Measurements from ENCODE around the gene RBBP6. TPM values are rescaled to one million over a fixed set of nuclear protein-coding genes. Genes with fewer than 3 reads are reported as not detected.

Gene RBBP6
- total and polyA plus RNA-seq, 9 donors = 21.6 to 44.2 (median 35.3) TPM

DNA sequence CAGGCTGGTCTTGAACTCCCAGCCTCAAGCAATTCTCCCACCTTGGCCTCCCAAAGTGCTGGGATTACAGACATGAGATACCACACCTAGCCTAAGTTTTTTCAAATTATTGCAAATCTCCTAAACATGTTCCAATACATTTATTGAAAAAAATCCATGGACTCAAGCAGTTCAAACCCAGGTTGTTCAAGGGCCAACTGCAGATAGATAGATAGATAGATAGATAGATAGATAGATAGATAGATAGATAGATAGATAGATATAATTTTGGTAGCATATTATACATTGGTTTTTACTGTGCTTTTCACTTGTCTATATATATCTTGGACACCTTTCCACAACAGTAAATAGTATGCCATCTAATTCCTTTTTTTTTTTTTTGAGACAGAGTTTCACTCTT lies 20.9 kb upstream of the RBBP6 start:
- H3K4me1 ChIP-seq (ENCODE audit: control insufficient read depth, insufficient read depth, low read length) = no peaks in the 10 kb centered on the region
- no peaks in the 10 kb centered on the region for H3K36me3 ChIP-seq (ENCODE audit: control insufficient read depth, insufficient read depth, low read length)
- DNase-seq = no peak
- no peak overlapping the region for H3K27ac ChIP-seq (ENCODE audit: low read length)
- H3K9me3 ChIP-seq (replicated peaks; ENCODE audit: control insufficient read depth, low read depth, low read length) = no peaks in the 10 kb centered on the region
- H3K27me3 ChIP-seq (ENCODE audit: control insufficient read depth, insufficient read depth, low read length) = peaks cover 4% of the 10 kb centered on the region
- no peak overlapping the region for H3K4me3 ChIP-seq (ENCODE audit: low read length)

DNA sequence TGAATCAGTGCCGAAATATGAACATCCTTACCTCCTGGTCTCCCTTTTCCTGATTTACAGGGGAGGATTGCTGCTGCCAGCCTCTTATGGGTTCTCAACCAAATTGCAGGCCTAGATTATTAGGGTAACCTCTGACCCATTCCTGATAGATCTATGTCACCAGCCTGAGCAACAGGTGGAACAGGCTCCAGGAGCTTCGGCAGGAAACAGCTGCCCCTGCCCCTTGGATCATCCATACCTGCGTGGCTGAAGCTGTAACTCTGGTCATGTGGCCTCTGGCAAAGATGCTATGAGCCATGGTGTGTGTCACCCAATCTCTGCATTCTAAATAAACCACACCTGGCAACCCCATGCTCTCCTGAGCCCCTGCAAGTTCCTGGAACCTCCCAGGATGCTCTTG lies 18.4 kb upstream of the RBBP6 start:
- 77% methylated on average over 3 of the region's 3 CpGs for WGBS (ENCODE audit: insufficient coverage)
- H3K4me1 ChIP-seq (ENCODE audit: control insufficient read depth, insufficient read depth, low read length) = no peaks in the 10 kb centered on the region
- no peaks in the 10 kb centered on the region for H3K9me3 ChIP-seq (replicated peaks; ENCODE audit: control insufficient read depth, low read depth, low read length)
- DNase-seq = no peak
- no peaks in the 10 kb centered on the region for H3K36me3 ChIP-seq (ENCODE audit: control insufficient read depth, insufficient read depth, low read length)
- no peak overlapping the region for H3K27ac ChIP-seq (ENCODE audit: low read length)
- no peak overlapping the region for H3K4me3 ChIP-seq (ENCODE audit: low read length)
- peaks cover 4% of the 10 kb centered on the region for H3K27me3 ChIP-seq (ENCODE audit: control insufficient read depth, insufficient read depth, low read length)

DNA sequence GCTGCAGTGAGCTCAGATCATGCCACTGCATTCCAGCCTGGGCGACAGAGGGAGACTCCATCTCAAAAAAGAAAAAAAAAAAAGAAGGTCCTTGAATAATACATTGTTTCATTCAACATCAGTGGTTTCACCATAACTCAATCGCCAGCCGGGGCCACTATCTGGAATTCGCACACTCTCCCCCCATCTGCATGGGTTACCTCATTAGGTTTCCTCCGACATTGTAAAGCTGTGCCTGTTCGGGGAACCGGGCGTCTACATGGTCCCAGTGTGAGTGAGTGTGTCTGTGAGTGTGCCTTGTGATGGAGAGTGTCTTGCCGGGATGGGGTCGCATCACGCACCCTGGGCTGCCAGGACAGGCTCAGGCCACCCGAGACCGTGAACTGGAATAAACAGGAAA lies 16.6 kb upstream of the RBBP6 start:
- no peak for DNase-seq
- 69% methylated on average over 4 of the region's 13 CpGs for WGBS (ENCODE audit: insufficient coverage)

DNA sequence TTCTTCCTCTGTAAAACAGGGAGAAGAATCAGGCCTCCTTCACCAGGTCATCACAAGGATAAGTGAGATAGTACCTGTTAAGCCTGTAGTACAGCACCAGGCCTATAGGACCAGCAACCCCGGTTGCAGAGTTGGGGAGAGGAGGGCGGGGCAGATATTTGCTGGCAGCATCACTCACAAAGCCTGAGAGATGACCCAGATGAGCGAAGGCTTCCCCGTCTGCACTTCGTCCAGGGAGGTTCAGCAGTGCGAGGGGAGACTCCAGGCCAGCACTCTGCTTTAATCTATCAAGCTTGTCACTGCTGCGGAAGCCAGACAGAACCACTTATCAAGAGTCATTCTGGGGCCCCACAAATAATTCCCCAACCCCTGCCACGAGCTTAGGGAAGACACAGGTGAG lies 15.8 kb upstream of the RBBP6 start:
- 20% methylated on average over 7 of the region's 8 CpGs for whole genome bisulfite sequencing (ENCODE audit: insufficient coverage)
- Histone ChIP-seq H3K27ac (ENCODE audit: low read length) (no peak overlapping the region), H3K4me1 (ENCODE audit: control insufficient read depth, insufficient read depth, low read length) (no peaks in the 10 kb centered on the region), H3K36me3 (ENCODE audit: control insufficient read depth, insufficient read depth, low read length) (no peaks in the 10 kb centered on the region), H3K9me3 (replicated peaks; ENCODE audit: control insufficient read depth, low read depth, low read length) (no peaks in the 10 kb centered on the region), H3K4me3 (ENCODE audit: low read length) (no peak overlapping the region), H3K27me3 (ENCODE audit: control insufficient read depth, insufficient read depth, low read length) (peaks cover 2% of the 10 kb centered on the region)
- DNase-seq = no peak

More for the DNA sequence above, 16.6 kb upstream of the RBBP6 start:
- Histone ChIP-seq H3K36me3 (ENCODE audit: control insufficient read depth, insufficient read depth, low read length) (no peaks in the 10 kb centered on the region), H3K9me3 (replicated peaks; ENCODE audit: control insufficient read depth, low read depth, low read length) (no peaks in the 10 kb centered on the region), H3K4me3 (ENCODE audit: low read length) (no peak overlapping the region), H3K27ac (ENCODE audit: low read length) (no peak overlapping the region), H3K4me1 (ENCODE audit: control insufficient read depth, insufficient read depth, low read length) (no peaks in the 10 kb centered on the region), H3K27me3 (ENCODE audit: control insufficient read depth, insufficient read depth, low read length) (peaks cover 2% of the 10 kb centered on the region)

DNA sequence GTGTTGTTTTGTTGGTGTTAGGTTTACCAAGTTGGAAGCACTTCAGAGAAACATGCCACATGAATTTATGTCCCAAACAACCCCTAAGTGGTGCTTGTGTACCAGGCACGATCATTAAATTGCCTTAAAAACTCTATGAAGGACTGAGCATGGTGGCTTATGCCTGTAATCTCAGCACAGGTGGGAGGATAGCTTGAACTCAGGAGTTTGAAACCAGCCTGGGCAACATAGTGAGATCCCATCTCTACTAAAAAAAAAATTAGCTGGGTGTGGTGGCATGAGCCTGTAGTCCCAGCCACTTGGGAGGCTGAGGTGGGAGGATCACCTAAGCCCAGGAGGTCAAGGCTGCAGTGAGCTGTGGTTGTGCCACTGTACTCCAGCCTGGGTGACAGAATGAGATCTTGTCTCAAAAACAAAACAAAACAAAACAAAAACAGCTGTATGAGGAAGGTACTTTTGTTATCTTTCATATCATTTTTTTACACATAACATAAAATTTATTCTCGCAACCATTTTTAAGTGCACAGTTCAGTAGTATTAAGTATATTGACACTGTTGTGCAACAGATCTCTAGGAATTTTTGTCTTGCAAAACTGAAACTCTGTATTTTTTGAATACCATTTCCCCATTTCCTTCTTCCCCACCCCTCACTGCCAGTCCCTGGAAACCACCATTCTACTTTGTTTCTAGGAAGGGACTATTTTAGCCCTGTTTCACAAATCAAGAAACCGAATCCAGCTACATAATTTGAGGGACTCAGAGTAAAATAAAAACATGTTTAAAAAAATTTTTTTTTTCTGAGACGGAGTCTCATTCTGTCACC lies 14.3 kb upstream of the RBBP6 start:
- H3K9me3 ChIP-seq (replicated peaks; ENCODE audit: control insufficient read depth, low read depth, low read length) = no peaks in the 10 kb centered on the region
- H3K27me3 ChIP-seq (ENCODE audit: control insufficient read depth, insufficient read depth, low read length) = no peaks in the 10 kb centered on the region
- H3K4me1 ChIP-seq (ENCODE audit: control insufficient read depth, insufficient read depth, low read length) = no peaks in the 10 kb centered on the region
- no peaks in the 10 kb centered on the region for H3K36me3 ChIP-seq (ENCODE audit: control insufficient read depth, insufficient read depth, low read length)
- no peak overlapping the region for H3K4me3 ChIP-seq (ENCODE audit: low read length)
- H3K27ac ChIP-seq (ENCODE audit: low read length) = no peak overlapping the region
- WGBS (ENCODE audit: insufficient coverage) = 0% methylated on average over 1 of the region's 4 CpGs
- DNase-seq = peak; percentile 15

DNA sequence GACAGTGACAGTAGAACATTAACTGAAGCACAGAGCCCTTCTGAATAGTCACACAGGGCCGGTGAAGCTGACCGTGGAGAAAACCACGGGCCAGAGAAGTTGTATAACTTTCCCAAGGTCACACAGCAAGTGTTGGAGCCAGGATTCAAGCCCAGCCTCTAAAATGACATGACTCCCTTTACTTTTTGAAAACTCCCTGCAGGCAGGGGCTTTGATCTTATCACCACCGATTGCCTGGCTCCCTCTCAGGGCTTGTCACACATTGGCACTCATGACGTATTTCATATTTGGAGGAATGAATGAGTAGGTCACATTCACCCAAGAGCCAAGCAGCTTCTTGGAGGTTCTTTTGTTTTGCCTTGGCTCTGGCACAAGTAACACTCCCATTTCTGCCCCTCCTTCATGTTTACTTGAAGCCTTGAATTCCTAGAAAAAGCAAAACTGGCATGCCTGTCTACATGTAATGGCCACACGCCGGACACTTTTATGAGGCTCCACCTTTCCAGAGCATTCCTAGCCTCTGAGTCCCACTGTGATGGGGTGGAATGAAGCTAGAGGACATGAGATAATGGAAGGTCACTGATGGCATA lies 13.3 kb upstream of the RBBP6 start:
- H3K27me3 ChIP-seq (ENCODE audit: control insufficient read depth, insufficient read depth, low read length) = no peaks in the 10 kb centered on the region
- no peak overlapping the region for H3K27ac ChIP-seq (ENCODE audit: low read length)
- WGBS (ENCODE audit: insufficient coverage) = 68% methylated on average over 4 of the region's 7 CpGs
- no peak overlapping the region for H3K4me3 ChIP-seq (ENCODE audit: low read length)
- H3K36me3 ChIP-seq (ENCODE audit: control insufficient read depth, insufficient read depth, low read length) = no peaks in the 10 kb centered on the region
- DNase-seq = no peak
- no peaks in the 10 kb centered on the region for H3K9me3 ChIP-seq (replicated peaks; ENCODE audit: control insufficient read depth, low read depth, low read length)
- H3K4me1 ChIP-seq (ENCODE audit: control insufficient read depth, insufficient read depth, low read length) = no peaks in the 10 kb centered on the region

DNA sequence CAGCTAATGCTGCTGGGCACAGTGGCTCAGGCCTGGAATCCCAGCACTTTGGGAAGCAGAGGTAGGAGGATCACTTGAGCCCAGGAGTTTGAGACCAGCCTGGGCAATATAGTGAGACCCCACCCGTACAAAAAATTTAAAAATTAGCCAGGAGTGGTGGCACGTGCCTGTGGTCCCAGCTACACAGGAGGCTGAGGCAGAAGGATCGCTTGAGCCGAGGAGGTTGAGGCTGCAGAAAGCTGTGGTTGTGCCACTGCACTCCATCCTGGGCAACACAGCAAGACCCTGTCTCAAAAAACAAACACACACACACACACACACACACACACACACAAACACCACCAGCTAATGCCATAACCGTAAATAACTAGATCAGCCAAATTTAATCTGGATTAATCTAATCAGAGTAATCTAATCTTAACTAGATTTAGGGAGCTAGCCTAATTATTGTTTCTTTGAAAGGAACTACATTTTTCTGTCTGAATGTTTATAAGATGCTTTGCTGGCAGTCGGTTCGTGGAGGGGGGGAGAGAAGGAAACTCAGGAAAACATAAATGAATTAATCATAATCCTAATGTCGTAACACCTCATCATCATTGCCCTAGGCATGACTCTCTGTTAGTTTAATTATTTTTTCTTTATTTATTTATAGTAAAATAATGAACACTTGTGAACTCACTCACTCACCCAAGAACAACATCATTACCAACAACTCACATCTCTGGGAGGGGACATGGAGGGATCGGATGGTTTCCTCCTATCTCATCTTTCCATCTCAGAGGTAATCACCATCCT lies 12.5 kb upstream of the RBBP6 start:
- H3K27me3 ChIP-seq (ENCODE audit: control insufficient read depth, insufficient read depth, low read length) = no peaks in the 10 kb centered on the region
- no peak overlapping the region for H3K4me3 ChIP-seq (ENCODE audit: low read length)
- no peaks in the 10 kb centered on the region for H3K4me1 ChIP-seq (ENCODE audit: control insufficient read depth, insufficient read depth, low read length)
- WGBS (ENCODE audit: insufficient coverage) = 86% methylated on average over 4 of the region's 9 CpGs
- H3K9me3 ChIP-seq (replicated peaks; ENCODE audit: control insufficient read depth, low read depth, low read length) = no peaks in the 10 kb centered on the region
- no peak overlapping the region for H3K27ac ChIP-seq (ENCODE audit: low read length)
- no peaks in the 10 kb centered on the region for H3K36me3 ChIP-seq (ENCODE audit: control insufficient read depth, insufficient read depth, low read length)
- no peak for DNase-seq

DNA sequence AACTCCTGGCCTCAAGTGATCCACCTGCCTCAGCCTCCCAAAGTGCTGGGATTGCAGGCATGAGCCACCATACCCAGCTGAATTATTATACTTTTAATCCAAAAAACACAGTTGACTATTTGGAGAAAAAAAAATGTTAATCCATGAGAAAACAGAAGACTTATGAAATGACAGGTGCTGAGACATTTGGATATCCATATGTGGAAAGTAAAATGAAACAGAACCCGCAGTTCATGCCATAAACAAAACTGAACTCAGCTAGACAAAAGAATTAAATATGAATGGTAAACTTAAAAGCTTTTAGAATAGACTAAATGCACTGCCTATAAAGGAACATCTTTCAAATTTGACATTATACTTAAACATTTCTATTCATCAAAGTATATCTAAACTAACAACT lies 8.2 kb upstream of the RBBP6 start:
- Histone ChIP-seq H3K27ac (ENCODE audit: low read length) (no peak overlapping the region), H3K4me3 (ENCODE audit: low read length) (no peak overlapping the region), H3K27me3 (ENCODE audit: control insufficient read depth, insufficient read depth, low read length) (no peaks in the 10 kb centered on the region), H3K36me3 (ENCODE audit: control insufficient read depth, insufficient read depth, low read length) (no peaks in the 10 kb centered on the region), H3K9me3 (replicated peaks; ENCODE audit: control insufficient read depth, low read depth, low read length) (no peaks in the 10 kb centered on the region), H3K4me1 (ENCODE audit: control insufficient read depth, insufficient read depth, low read length) (no peaks in the 10 kb centered on the region)
- no peak for DNase-seq
- WGBS (ENCODE audit: insufficient coverage) = no CpG with 5 or more reads among the region's 1 CpG

DNA sequence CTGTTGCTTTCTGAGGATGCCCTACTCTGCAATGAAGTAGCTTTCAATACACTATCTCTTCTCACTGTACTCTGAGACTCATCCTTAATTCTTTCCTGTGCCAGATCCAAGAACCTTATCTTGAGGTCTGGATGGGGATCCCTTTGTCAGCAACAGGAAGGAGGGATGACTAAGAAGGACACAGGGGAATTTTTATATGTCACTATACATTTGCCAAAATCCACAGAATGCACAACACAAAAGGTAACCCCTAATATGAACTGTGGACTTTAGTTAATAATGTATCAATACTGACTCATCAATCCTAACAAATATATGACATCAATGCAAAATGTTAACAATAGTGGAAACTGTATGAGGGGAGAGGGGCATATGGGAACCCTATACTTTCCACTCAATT lies 4.7 kb upstream of the RBBP6 start:
- H3K4me1 ChIP-seq (ENCODE audit: control insufficient read depth, insufficient read depth, low read length) = peaks cover 6% of the 10 kb centered on the region
- H3K36me3 ChIP-seq (ENCODE audit: control insufficient read depth, insufficient read depth, low read length) = no peaks in the 10 kb centered on the region
- no peak overlapping the region for H3K27ac ChIP-seq (ENCODE audit: low read length)
- H3K9me3 ChIP-seq (replicated peaks; ENCODE audit: control insufficient read depth, low read depth, low read length) = no peaks in the 10 kb centered on the region
- H3K4me3 ChIP-seq (ENCODE audit: low read length) = no peak overlapping the region
- no peaks in the 10 kb centered on the region for H3K27me3 ChIP-seq (ENCODE audit: control insufficient read depth, insufficient read depth, low read length)
- no peak for DNase-seq

DNA sequence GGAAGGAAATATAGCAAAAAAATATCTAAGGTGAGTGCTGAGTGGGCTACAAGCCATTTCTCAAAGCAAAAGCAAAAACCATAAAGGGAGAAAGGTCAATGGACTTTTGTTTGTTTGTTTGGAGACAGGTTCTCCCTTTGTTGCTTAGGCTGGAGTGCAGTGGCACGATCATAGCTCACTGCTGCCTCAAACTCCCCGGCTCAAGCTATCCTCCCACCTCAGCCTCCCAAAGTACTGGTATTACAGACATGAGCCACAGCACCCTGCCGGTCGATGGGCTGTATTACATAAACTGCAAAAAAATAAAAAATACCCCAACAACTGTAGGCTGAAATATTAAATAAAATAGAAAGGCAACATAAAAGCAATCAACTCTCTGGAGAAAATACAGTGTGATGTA lies 3.5 kb upstream of the RBBP6 start:
- Histone ChIP-seq H3K27ac (ENCODE audit: low read length) (no peak overlapping the region), H3K27me3 (ENCODE audit: control insufficient read depth, insufficient read depth, low read length) (no peaks in the 10 kb centered on the region), H3K9me3 (replicated peaks; ENCODE audit: control insufficient read depth, low read depth, low read length) (no peaks in the 10 kb centered on the region), H3K4me3 (ENCODE audit: low read length) (no peak overlapping the region), H3K4me1 (ENCODE audit: control insufficient read depth, insufficient read depth, low read length) (peaks cover 6% of the 10 kb centered on the region), H3K36me3 (ENCODE audit: control insufficient read depth, insufficient read depth, low read length) (no peaks in the 10 kb centered on the region)
- WGBS (ENCODE audit: insufficient coverage) = no CpG with 5 or more reads among the region's 4 CpGs
- DNase-seq = no peak
